ENCODE measurements around the gene GCSAM. TPM values are rescaled to one million over a fixed set of nuclear protein-coding genes. Genes with fewer than 3 reads are reported as not detected.

GCSAM gene
- total RNA-seq, 1 donor from 2014 or later = not detected

- DNase-seq (ENCODE audit: low spot score in 2 of 2) = no peak
- intact Hi-C loops (cut with DNase I) = loop anchor here (5.0 to 10.0 kb wide), 2 partner anchors 225 to 1122 kb away; partner anchors contain the start of gene BOC
These were observed 42.8 kb downstream of the GCSAM start for GRCh38 chr3:112089956-112090886.

GRCh38 chr3:112088944-112089343 is 44.1 kb downstream of the GCSAM start:
- no peak for TF ChIP-seq CTCF (IDR thresholded peaks at IDR 0.05)
- Histone ChIP-seq H3K4me3 (no peak overlapping the region), H3K27ac (no peak overlapping the region), H3K4me1 (peaks cover 0 to 17% of the 10 kb centered on the region in 2 donors), H3K36me3 (no peaks in the 10 kb centered on the region), H3K9me3 (no peaks in the 10 kb centered on the region), H3K27me3 (no peaks in the 10 kb centered on the region)
- intact Hi-C loops (cut with DNase I) = loop anchor here (5.0 to 10.0 kb wide), 2 partner anchors 224 to 1123 kb away; partner anchors contain the start of gene BOC
- DNase-seq (ENCODE audit: low spot score in 2 of 2) = no peak

More at GRCh38 chr3:112089956-112090886, 42.8 kb downstream of the GCSAM start:
- H3K4me1 ChIP-seq = peaks cover 0 to 17% of the 10 kb centered on the region in 2 donors
- no peak for TF ChIP-seq CTCF (IDR thresholded peaks at IDR 0.05)
- H3K27ac ChIP-seq = no peak overlapping the region
- H3K27me3 ChIP-seq = no peaks in the 10 kb centered on the region
- no peaks in the 10 kb centered on the region for H3K36me3 ChIP-seq
- H3K4me3 ChIP-seq = no peak overlapping the region
- no peaks in the 10 kb centered on the region for H3K9me3 ChIP-seq

GRCh38 chr3:112087746-112088145 is 45.3 kb downstream of the GCSAM start:
- Histone ChIP-seq H3K27ac (peak overlapping the region in 1 of 2 donors; percentile 21), H3K4me1 (peaks cover 0 to 15% of the 10 kb centered on the region in 2 donors), H3K4me3 (peak overlapping the region; percentile 21 to 88), H3K36me3 (no peaks in the 10 kb centered on the region), H3K9me3 (no peaks in the 10 kb centered on the region), H3K27me3 (no peaks in the 10 kb centered on the region)
- intact Hi-C loops (cut with DNase I) = loop anchor here (5.0 to 10.0 kb wide), 2 partner anchors 223 to 1125 kb away; partner anchors contain the start of gene BOC
- DNase-seq (ENCODE audit: low spot score in 2 of 2) = no peak
- no peak for TF ChIP-seq CTCF (IDR thresholded peaks at IDR 0.05)

- no peak for TF ChIP-seq CTCF (IDR thresholded peaks at IDR 0.05)
- DNase-seq (ENCODE audit: low spot score in 2 of 2) = no peak
- no peaks in the 10 kb centered on the region for H3K36me3 ChIP-seq
- no peaks in the 10 kb centered on the region for H3K9me3 ChIP-seq
- peak overlapping the region; percentile 74 to 88 for H3K4me3 ChIP-seq
- intact Hi-C loops (cut with DNase I) = loop anchor here (5.0 to 10.0 kb wide), 2 partner anchors 222 to 1125 kb away; partner anchors contain the start of gene BOC
- H3K27ac ChIP-seq = peak overlapping the region; percentile 60 to 74
- H3K4me1 ChIP-seq = peaks cover 0 to 15% of the 10 kb centered on the region in 2 donors
- H3K27me3 ChIP-seq = no peaks in the 10 kb centered on the region
These were observed 46.0 kb downstream of the GCSAM start for GRCh38 chr3:112086875-112087524.

GRCh38 chr3:112086076-112086854 is 46.8 kb downstream of the GCSAM start, which contains the start of gene C3orf52:
C3orf52 (plus strand) TSS chr3:112086389; CDS start chr3:112086408, 19 bp downstream.
- DNase-seq (ENCODE audit: low spot score in 2 of 2) = peak; percentile 49 to 89
- intact Hi-C loops (cut with DNase I) = loop anchor here (5.0 to 10.0 kb wide), 2 partner anchors 221 to 1126 kb away; partner anchors contain the start of gene BOC
- H3K4me1 ChIP-seq = peaks cover 0 to 15% of the 10 kb centered on the region in 2 donors
- H3K9me3 ChIP-seq = no peaks in the 10 kb centered on the region
- TF ChIP-seq CTCF (IDR thresholded peaks at IDR 0.05) = no peak
- H3K4me3 ChIP-seq = peak within 1 kb of the TSS; percentile 74 to 88
- H3K36me3 ChIP-seq = no peaks in the 10 kb centered on the region
- no peaks in the 10 kb centered on the region for H3K27me3 ChIP-seq
- peak within 1 kb of the TSS; percentile 60 to 74 for H3K27ac ChIP-seq

Measured in ascending aorta (tissue), 2 donors.